Uterus (tissue), 2 donors: Measurements from ENCODE around the gene GATAD2B.

ENCODE experiments used
- CTCF ChIP-seq, 4 experiments: fragments of 200-600 bp in 2 of 4; fragments of 450-650 bp in 2 of 4; sonication (generic) in 2 of 4; IDR thresholded peaks; one replicate each; pipeline ENCODE4 v1.5.1; 2016 to 2019; ENCODE audit warnings: antibody characterized with exemption in 4 of 4, mild to moderate bottlenecking in 2 of 4, moderate library complexity in 1 of 4
- POLR2A ChIP-seq, 2 donors: fragments of 450-650 bp; IDR thresholded peaks; one replicate each; pipeline ENCODE4 v1.6.1; 2016; ENCODE audit warnings: antibody characterized with exemption in 2 of 2, mild to moderate bottlenecking in 1 of 2, moderate library complexity in 1 of 2

- TF ChIP-seq CTCF (IDR thresholded peaks at IDR 0.05) (no peak), POLR2A (IDR thresholded peaks at IDR 0.05) (no peak)
Observed at GRCh38 chr1:153908071-153908470, 14.7 kb downstream of the GATAD2B start.
